Tibial nerve (tissue), 4 donors: ENCODE data around the gene SYTL3.

Experiments
- CTCF ChIP-seq, 5 experiments: fragments of 200-600 bp in 3 of 5; fragments of 450-650 bp in 2 of 5; sonication (generic) in 3 of 5; IDR thresholded peaks; one replicate each; pipeline ENCODE4 v1.5.1; 2016 to 2019; ENCODE audit warnings: antibody characterized with exemption in 5 of 5, mild to moderate bottlenecking in 3 of 5, moderate library complexity in 2 of 5
- EP300 ChIP-seq, 2 donors: sonication (generic); formaldehyde crosslinking; IDR thresholded peaks; one replicate each; pipeline ENCODE4 v1.6.1; 2017; ENCODE audit warnings: antibody characterized with exemption in 2 of 2, mild to moderate bottlenecking in 1 of 2
- POLR2A ChIP-seq, 2 donors: fragments of 450-650 bp; IDR thresholded peaks; one replicate each; pipeline ENCODE4 v1.6.1; 2017; ENCODE audit warnings: antibody characterized with exemption in 2 of 2, mild to moderate bottlenecking in 2 of 2, moderate library complexity in 2 of 2

GRCh38 chr6:158688860-158689259, 39.0 kb downstream of the SYTL3 start:
- TF ChIP-seq CTCF (IDR thresholded peaks at IDR 0.05) (no peak), POLR2A (IDR thresholded peaks at IDR 0.05) (no peak), EP300 (IDR thresholded peaks at IDR 0.05) (no peak)
